Left lung (tissue), 10 donors: ENCODE results near the gene MRPL23. TPM values are rescaled to one million over a fixed set of nuclear protein-coding genes. Genes with fewer than 3 reads are reported as not detected.

Experiments used
- ATAC-seq: fragments of 200-7000 bp; cut with Tn5 transposase; one replicate; pipeline ENCODE4 v1.9.1; 2020; ENCODE audit warnings: moderate library complexity
- DNase-seq, 4 donors: peaks; one replicate each; pipeline ENCODE4 v3.0.0-alpha.2; 2013 to 2020
- H3K27ac ChIP-seq, 2 donors: fragments of 200-600 bp; sonication (generic) in 1 of 2; one replicate each; pipeline versions ENCODE4 v1.5.0 to v1.8.0; 2020 to 2021
- H3K27me3 ChIP-seq, 2 donors: fragments of 200-600 bp; sonication (generic) in 1 of 2; one replicate each; pipeline versions ENCODE4 v1.5.0 to v1.8.0; 2020 to 2021
- H3K36me3 ChIP-seq, 2 donors: fragments of 200-600 bp; sonication (generic) in 1 of 2; one replicate each; pipeline versions ENCODE4 v1.5.0 to v1.8.0; 2020 to 2021
- H3K4me1 ChIP-seq, 2 donors: fragments of 200-600 bp; one replicate each; pipeline ENCODE4 v1.8.0; 2021
- H3K4me3 ChIP-seq, 2 donors: fragments of 200-600 bp; sonication (generic) in 1 of 2; one replicate each; pipeline versions ENCODE4 v1.5.0 to v1.8.0; 2020 to 2021; ENCODE audit warnings: mild to moderate bottlenecking in 1 of 2
- H3K9me3 ChIP-seq, 2 donors: fragments of 200-600 bp; sonication (generic) in 1 of 2; one replicate each; pipeline versions ENCODE4 v1.5.0 to v1.8.0; 2020 to 2021
- intact Hi-C, 2 donors: fragments of 100-400 bp; cut with DNase I; formaldehyde crosslinking; loops; one replicate each; pipeline versions ENCODE4 v1.11.2 to v1.14.2; 2022
- polyA plus RNA-seq, 6 donors: library from polyadenylated mRNA; unstranded; fragments of 120-200 nt; gene quantifications; one replicate each; pipeline ENCODE4 v1.2.1, GENCODE V29; 2013; ENCODE audit not compliant: insufficient read length in 6 of 6
- total RNA-seq, 2 donors: library from RNA; stranded (reverse); fragmentation: NEBNext Ultra II Directional; extraction: Animal tissue kit (Norgen Biotek cat#: 25700); gene quantifications; one replicate each; pipeline ENCODE4 v1.2.1, GENCODE V29; 2021
- TF ChIP-seq, protein P1 (sequence below), 2 donors: fragments of 200-600 bp; sonication (generic) in 1 of 2; IDR thresholded peaks; one replicate each; pipeline versions ENCODE4 v1.5.0 to v1.8.0; 2021; ENCODE audit warnings: antibody characterized with exemption in 2 of 2
- donor health status: DM: no; HTN: yes; CAD: no.
- donor health status: DM: no; HTN: no; CAD: no.

The MRPL23 gene
- total and polyA plus RNA-seq, 8 donors, result 35.1 to 71.6 (median 48.6) TPM

DNA sequence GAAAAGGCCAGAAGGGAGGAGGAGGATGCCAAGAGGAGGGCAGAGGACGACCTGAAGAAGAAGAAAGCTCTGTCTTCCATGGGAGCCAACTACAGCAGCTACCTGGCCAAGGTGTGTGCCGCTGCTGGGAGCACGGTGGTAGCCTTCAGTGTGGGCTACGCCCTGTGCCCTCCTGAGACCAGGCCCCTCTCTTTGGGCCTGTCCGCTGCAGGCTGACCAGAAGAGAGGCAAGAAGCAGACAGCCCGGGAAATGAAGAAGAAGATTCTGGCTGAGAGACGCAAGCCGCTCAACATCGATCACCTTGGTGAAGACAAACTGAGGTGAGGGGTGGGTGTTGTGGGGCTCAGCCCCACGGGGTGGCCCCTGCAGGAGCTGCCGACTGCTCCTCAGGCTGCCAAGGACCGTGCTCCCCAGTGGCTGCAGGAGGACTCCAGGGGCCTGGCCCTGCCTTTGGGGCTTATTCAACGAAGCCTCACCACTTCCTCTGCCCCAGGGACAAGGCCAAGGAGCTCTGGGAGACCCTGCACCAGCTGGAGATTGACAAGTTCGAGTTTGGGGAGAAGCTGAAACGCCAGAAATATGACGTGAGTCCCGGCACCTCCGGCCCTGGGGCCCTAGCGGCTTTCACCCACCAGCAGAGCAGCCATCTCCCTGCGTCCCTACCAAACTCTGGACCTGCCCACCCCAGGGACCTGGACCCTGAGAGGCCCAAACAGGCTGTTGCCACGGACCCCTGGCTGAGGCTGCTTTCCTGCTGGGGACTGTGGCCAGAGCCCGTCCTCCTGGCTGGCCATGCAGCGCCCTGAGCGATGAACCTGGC lies 12.6 kb upstream of the MRPL23 start:
- intact Hi-C loops, result no loop called here
- peak in 2 of 4 donors; percentile 26 to 51 for DNase-seq

DNA sequence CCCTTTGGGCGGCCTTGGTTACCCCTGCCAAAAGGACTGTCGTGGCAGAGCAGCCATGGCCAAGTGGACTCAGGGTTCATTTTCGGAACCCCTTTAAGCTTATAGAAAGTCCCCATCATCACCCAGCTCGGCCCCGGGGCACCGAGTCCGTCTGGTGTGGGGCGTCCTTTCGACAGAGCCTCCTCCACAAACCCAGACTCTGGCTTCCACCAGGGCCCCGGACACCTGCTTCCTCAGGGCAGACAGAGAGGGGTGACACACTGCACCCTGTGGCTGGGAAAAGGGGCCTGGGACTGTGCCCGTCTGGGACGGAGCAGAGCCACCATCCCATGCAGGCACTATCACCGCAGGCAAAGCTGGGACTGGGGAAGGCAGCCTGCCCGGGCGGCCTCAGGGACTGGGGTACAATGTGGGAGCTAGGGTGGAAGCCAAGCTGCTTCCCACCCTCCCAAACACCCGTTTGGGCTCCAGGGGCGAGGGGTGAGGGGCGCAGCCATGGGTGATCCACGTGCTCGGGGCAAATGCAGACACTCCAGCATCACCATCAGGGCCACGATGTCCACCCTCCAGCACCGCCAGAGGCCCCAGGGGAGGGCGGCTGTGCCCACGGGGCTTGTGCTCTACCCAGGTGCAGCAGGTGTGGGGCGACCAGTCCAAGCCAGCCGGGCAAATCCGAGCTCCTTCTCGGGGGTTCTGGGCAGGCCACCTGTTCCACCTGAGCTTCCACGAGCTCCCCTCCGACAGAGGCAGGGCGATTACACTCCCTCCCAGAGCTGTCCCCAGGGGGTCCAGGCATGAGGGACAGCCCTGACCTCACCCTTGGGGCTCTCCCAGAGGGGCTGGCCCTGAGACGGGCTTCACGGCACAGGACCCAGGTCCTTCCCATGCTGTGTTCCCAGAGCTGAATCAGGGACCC lies 11.7 kb upstream of the MRPL23 start:
- Histone ChIP-seq H3K36me3 (no peaks in the 10 kb centered on the region), H3K27me3 (peaks cover 0 to 26% of the 10 kb centered on the region in 2 donors), H3K4me3 (no peak overlapping the region), H3K4me1 (peaks cover 4 to 6% of the 10 kb centered on the region in 2 donors), H3K9me3 (no peaks in the 10 kb centered on the region), H3K27ac (no peak overlapping the region)
- DNase-seq (peak in 2 of 4 donors; percentile 30 to 70), ATAC-seq (no peak)
- intact Hi-C loops, result no loop called here
- TF ChIP-seq, protein P1, sequence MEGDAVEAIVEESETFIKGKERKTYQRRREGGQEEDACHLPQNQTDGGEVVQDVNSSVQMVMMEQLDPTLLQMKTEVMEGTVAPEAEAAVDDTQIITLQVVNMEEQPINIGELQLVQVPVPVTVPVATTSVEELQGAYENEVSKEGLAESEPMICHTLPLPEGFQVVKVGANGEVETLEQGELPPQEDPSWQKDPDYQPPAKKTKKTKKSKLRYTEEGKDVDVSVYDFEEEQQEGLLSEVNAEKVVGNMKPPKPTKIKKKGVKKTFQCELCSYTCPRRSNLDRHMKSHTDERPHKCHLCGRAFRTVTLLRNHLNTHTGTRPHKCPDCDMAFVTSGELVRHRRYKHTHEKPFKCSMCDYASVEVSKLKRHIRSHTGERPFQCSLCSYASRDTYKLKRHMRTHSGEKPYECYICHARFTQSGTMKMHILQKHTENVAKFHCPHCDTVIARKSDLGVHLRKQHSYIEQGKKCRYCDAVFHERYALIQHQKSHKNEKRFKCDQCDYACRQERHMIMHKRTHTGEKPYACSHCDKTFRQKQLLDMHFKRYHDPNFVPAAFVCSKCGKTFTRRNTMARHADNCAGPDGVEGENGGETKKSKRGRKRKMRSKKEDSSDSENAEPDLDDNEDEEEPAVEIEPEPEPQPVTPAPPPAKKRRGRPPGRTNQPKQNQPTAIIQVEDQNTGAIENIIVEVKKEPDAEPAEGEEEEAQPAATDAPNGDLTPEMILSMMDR (IDR thresholded peaks at IDR 0.05), result no peak

More for the DNA sequence above, 12.6 kb upstream of the MRPL23 start:
- H3K36me3 ChIP-seq, result no peaks in the 10 kb centered on the region
- H3K27ac ChIP-seq, result no peak overlapping the region
- TF ChIP-seq, protein P1 (IDR thresholded peaks at IDR 0.05), result no peak
- peaks cover 0 to 26% of the 10 kb centered on the region in 2 donors for H3K27me3 ChIP-seq
- no peak overlapping the region for H3K4me3 ChIP-seq
- H3K9me3 ChIP-seq, result no peaks in the 10 kb centered on the region
- peaks cover 4 to 6% of the 10 kb centered on the region in 2 donors for H3K4me1 ChIP-seq
- no peak for ATAC-seq

DNA sequence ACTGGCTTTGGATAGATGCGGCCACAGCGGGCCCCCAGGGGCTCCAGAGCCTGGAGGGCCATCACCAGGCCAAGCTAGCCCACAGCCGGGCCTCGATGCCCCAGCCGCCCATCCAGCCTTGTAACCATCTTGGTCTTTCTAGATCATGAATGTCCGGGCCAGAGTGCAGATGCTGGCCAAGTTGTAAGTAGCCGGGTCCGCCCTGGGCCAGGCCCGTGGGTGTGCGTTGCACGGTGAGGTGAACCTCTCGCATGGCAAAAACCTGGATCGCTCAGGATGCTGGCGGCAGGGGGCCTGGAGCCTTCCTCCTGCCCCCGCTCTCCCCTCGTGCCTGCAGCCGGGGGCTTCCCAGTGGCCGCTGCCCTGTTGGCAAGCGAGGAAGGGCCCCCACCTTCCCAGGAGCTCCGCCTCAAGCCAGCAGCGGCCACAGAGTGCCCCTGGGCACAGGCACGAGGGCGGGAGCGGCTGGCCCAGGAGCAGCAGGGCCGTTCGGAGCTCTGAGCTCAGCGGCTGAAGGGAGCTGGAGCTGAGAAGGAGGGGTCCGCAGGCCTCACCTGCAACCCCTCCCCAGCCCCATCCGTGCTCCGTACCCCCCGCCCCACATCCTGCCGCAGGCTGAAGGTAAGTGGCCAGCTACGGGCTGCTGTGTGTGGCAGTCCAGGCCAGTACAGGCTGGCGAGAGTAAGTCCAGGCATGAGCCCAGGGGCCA lies 10.9 kb upstream of the MRPL23 start:
- TF ChIP-seq, protein P1 (IDR thresholded peaks at IDR 0.05), result no peak
- Histone ChIP-seq H3K27ac (no peak overlapping the region), H3K4me3 (no peak overlapping the region), H3K9me3 (no peaks in the 10 kb centered on the region), H3K36me3 (no peaks in the 10 kb centered on the region), H3K27me3 (peaks cover 0 to 24% of the 10 kb centered on the region in 2 donors), H3K4me1 (peaks cover 4 to 6% of the 10 kb centered on the region in 2 donors)
- intact Hi-C loops, result no loop called here
- DNase-seq, result peak in 1 of 4 donors; percentile 28
- ATAC-seq, result no peak

DNA sequence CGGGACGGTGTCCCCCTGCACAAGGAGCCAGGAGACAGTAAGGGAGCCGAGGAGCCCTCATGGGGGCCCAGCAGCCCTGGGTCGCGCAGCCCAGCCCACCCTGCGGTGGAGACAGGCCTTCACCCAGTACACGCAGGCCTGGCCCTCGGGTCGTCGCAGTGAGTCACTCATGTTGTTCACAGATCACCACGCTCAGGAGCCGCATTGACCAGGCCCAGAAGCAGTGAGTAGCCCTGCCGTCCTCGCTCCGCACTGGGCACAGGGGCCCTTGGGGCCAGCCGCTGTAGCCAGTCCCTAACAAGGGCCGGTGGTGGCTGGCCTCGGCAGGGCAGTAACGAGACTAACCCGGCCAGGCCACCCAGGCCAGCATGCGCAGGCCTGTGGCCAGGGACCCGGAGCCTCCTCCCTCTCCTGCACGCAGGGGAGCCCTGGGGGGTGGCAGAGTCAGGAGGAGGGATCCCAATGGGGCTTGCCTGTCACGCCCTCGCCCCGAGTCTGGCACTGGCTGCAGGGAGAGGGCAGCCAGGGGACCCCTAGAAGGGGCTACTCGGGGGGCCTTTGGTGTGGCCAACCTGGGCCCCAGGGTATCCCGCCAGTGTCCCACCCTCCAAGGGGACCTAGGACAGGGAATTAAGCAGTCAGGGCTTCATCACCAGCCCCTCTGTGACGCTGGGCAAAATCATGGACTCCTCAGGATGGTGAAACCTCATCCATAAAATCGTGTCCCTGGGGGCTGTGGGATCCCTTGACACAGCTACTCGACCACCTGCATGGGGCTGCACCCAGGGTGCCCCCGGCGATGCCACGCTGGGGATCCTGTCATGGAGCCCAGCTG lies 10.1 kb upstream of the MRPL23 start:
- TF ChIP-seq, protein P1 (IDR thresholded peaks at IDR 0.05), result no peak
- ATAC-seq, result no peak
- no peak overlapping the region for H3K27ac ChIP-seq
- H3K4me1 ChIP-seq, result peaks cover 4 to 6% of the 10 kb centered on the region in 2 donors
- intact Hi-C loops, result no loop called here
- DNase-seq, result peak in 2 of 4 donors; percentile 26 to 76
- no peaks in the 10 kb centered on the region for H3K36me3 ChIP-seq
- peaks cover 0 to 17% of the 10 kb centered on the region in 2 donors for H3K27me3 ChIP-seq
- H3K9me3 ChIP-seq, result no peaks in the 10 kb centered on the region
- H3K4me3 ChIP-seq, result no peak overlapping the region
